Measurements from ENCODE around the gene ZNF784. TPM values are rescaled to one million over a fixed set of nuclear protein-coding genes. Genes with fewer than 3 reads are reported as not detected.

ZNF784 gene
- polyA plus RNA-seq, 4 donors = 9.5 to 16.3 (median 11.0) TPM

DNA sequence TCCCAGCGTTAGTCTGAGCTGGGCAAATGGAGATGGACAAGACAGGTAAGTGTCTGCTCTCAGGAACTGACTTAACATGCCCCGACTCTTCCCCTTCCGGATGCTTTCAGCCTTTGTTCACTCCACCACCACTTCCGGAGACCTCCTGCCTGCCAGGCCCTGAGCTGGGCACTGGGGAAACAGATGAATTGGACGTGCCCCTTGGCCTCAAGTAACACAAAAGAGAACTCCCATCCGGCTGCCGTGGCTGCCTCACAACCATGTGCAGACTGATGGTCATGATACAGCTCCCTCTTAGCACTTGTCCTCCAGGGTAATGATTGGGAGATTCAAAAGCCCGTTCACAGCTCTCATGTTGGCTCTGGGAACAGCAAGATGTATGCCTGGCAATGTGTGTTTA, 6.9 kb downstream of the ZNF784 start:
- H3K4me1 ChIP-seq (ENCODE audit: control insufficient read depth in 3 of 3, insufficient read depth in 2 of 3, low read depth in 1 of 3, low read length in 2 of 3) = no peaks in the 10 kb centered on the region
- FAIRE-seq = no peak
- 89 to 97% (median 90%) methylated on average over 8 of the region's 8 CpGs for WGBS, 3 donors

DNA sequence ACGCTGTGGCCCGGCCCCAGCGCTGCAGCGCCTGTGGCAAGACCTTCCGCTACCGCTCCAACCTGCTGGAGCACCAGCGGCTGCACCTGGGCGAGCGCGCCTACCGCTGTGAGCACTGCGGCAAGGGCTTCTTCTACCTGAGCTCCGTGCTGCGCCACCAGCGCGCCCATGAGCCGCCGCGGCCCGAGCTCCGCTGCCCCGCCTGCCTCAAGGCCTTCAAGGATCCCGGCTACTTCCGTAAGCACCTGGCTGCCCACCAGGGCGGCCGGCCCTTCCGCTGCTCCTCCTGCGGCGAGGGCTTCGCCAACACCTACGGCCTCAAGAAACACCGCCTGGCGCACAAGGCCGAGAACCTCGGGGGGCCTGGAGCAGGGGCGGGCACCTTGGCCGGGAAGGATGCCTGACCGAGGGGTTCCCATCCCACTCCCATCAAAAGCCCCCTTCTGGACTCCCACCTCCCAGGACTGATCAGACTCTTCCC, 7.9 kb downstream of the ZNF784 start:
- 97 to 98% (median 98%) methylated on average over 31 to 38 of the region's 38 CpGs for WGBS, 3 donors
- Histone ChIP-seq H3K4me1 (ENCODE audit: control insufficient read depth in 3 of 3, insufficient read depth in 2 of 3, low read depth in 1 of 3, low read length in 2 of 3) (no peaks in the 10 kb centered on the region), H3K36me3 (ENCODE audit: control insufficient read depth in 3 of 3, insufficient read depth in 2 of 3, low read depth in 1 of 3, low read length in 3 of 3) (peaks cover 3 to 54% (median 11%) of the 10 kb centered on the region in 3 donors), H3K27ac (ENCODE audit: low read depth in 1 of 3, low read length in 2 of 3) (no peak overlapping the region), H3K27me3 (ENCODE audit: control insufficient read depth in 3 of 3, insufficient read depth in 3 of 3, low read length in 3 of 3) (no peaks in the 10 kb centered on the region), H3K4me3 (ENCODE audit: low read depth in 1 of 3, low read length in 3 of 3) (no peak overlapping the region), H3K9me3 (ENCODE audit: control insufficient read depth in 2 of 2, insufficient read depth in 1 of 2, low read depth in 1 of 2, low read length in 1 of 2) (no peaks in the 10 kb centered on the region)
- FAIRE-seq (no peak), DNase-seq (no peak)

More for the DNA sequence above, 6.9 kb downstream of the ZNF784 start:
- H3K27ac ChIP-seq (ENCODE audit: low read depth in 1 of 3, low read length in 2 of 3) = no peak overlapping the region
- H3K9me3 ChIP-seq (ENCODE audit: control insufficient read depth in 2 of 2, insufficient read depth in 1 of 2, low read depth in 1 of 2, low read length in 1 of 2) = no peaks in the 10 kb centered on the region
- no peak overlapping the region for H3K4me3 ChIP-seq (ENCODE audit: low read depth in 1 of 3, low read length in 3 of 3)
- no peaks in the 10 kb centered on the region for H3K27me3 ChIP-seq (ENCODE audit: control insufficient read depth in 3 of 3, insufficient read depth in 3 of 3, low read length in 3 of 3)
- DNase-seq = no peak
- H3K36me3 ChIP-seq (ENCODE audit: control insufficient read depth in 3 of 3, insufficient read depth in 2 of 3, low read depth in 1 of 3, low read length in 3 of 3) = peaks cover 3 to 57% (median 11%) of the 10 kb centered on the region in 3 donors

DNA sequence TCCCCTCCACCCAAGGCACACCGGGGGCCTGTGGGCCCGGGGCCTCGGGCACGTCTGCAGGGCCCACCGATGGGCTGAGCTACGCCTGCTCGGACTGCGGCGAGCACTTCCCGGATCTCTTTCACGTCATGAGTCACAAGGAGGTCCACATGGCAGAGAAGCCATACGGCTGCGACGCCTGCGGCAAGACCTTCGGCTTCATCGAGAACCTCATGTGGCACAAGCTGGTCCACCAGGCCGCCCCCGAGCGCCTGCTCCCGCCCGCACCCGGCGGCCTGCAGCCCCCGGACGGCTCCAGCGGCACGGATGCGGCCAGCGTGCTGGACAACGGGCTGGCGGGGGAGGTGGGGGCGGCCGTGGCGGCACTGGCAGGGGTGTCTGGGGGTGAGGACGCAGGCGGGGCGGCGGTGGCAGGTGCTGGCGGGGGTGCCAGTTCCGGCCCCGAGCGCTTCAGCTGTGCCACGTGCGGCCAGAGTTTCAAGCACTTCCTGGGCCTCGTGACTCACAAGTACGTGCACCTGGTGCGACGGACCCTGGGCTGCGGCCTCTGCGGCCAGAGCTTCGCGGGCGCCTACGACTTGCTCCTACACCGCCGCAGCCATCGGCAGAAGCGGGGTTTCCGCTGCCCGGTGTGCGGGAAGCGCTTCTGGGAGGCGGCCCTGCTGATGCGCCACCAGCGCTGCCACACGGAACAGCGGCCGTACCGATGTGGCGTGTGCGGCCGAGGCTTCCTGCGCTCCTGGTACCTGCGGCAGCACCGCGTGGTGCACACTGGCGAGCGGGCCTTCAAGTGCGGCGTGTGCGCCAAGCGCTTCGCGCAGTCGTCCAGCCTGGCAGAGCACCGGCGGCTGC, 8.6 kb downstream of the ZNF784 start:
- peaks cover 3 to 54% (median 11%) of the 10 kb centered on the region in 3 donors for H3K36me3 ChIP-seq (ENCODE audit: control insufficient read depth in 3 of 3, insufficient read depth in 2 of 3, low read depth in 1 of 3, low read length in 3 of 3)
- H3K9me3 ChIP-seq (ENCODE audit: control insufficient read depth in 2 of 2, insufficient read depth in 1 of 2, low read depth in 1 of 2, low read length in 1 of 2) = no peaks in the 10 kb centered on the region
- H3K27me3 ChIP-seq (ENCODE audit: control insufficient read depth in 3 of 3, insufficient read depth in 3 of 3, low read length in 3 of 3) = no peaks in the 10 kb centered on the region
- no peaks in the 10 kb centered on the region for H3K4me1 ChIP-seq (ENCODE audit: control insufficient read depth in 3 of 3, insufficient read depth in 2 of 3, low read depth in 1 of 3, low read length in 2 of 3)
- H3K4me3 ChIP-seq (ENCODE audit: low read depth in 1 of 3, low read length in 3 of 3) = no peak overlapping the region
- FAIRE-seq (no peak), DNase-seq (no peak)
- no peak overlapping the region for H3K27ac ChIP-seq (ENCODE audit: low read depth in 1 of 3, low read length in 2 of 3)
- 97 to 98% (median 98%) methylated on average over 74 to 88 of the region's 88 CpGs for WGBS, 3 donors

GRCh38 chr19:55614711-55615542, 9.4 kb downstream of the ZNF784 start:
- DNase-seq = no peak
- H3K27ac ChIP-seq (ENCODE audit: low read depth in 1 of 3, low read length in 2 of 3) = no peak overlapping the region
- H3K36me3 ChIP-seq (ENCODE audit: control insufficient read depth in 3 of 3, insufficient read depth in 2 of 3, low read depth in 1 of 3, low read length in 3 of 3) = peaks cover 3 to 54% (median 11%) of the 10 kb centered on the region in 3 donors
- 97 to 98% (median 98%) methylated on average over 72 to 98 of the region's 98 CpGs for WGBS, 3 donors
- H3K4me1 ChIP-seq (ENCODE audit: control insufficient read depth in 3 of 3, insufficient read depth in 2 of 3, low read depth in 1 of 3, low read length in 2 of 3) = no peaks in the 10 kb centered on the region
- no peak overlapping the region for H3K4me3 ChIP-seq (ENCODE audit: low read depth in 1 of 3, low read length in 3 of 3)
- no peak for FAIRE-seq
- H3K9me3 ChIP-seq (ENCODE audit: control insufficient read depth in 2 of 2, insufficient read depth in 1 of 2, low read depth in 1 of 2, low read length in 1 of 2) = no peaks in the 10 kb centered on the region
- H3K27me3 ChIP-seq (ENCODE audit: control insufficient read depth in 3 of 3, insufficient read depth in 3 of 3, low read length in 3 of 3) = no peaks in the 10 kb centered on the region

DNA sequence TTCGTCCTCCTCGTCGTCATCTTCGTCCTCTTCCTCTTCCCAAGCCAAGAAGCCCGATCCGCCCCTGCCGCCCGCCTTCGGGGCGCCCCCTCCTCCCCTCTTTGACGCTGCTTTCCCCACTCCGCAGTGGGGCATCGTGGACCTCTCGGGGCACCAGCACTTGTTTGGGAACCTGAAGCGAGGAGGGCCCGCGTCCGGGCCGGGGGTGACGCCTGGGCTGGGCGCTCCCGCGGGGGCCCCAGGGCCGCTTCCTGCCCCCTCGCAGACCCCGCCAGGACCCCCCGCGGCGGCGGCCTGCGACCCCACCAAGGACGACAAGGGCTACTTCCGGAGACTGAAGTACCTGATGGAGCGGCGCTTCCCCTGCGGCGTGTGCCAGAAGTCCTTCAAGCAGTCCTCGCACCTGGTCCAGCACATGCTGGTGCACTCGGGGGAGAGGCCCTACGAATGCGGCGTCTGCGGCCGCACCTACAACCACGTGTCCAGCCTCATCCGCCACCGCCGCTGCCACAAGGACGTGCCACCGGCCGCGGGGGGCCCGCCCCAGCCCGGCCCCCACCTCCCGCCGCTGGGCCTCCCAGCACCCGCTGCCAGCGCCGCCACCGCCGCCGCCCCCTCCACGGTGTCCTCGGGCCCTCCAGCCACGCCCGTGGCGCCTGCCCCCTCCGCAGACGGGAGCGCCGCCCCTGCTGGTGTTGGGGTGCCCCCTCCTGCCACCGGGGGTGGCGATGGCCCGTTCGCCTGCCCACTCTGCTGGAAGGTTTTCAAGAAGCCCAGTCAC, 10.2 kb downstream of the ZNF784 start:
- Histone ChIP-seq H3K9me3 (ENCODE audit: control insufficient read depth in 2 of 2, insufficient read depth in 1 of 2, low read depth in 1 of 2, low read length in 1 of 2) (no peaks in the 10 kb centered on the region), H3K4me3 (ENCODE audit: low read depth in 1 of 3, low read length in 3 of 3) (no peak overlapping the region), H3K36me3 (ENCODE audit: control insufficient read depth in 3 of 3, insufficient read depth in 2 of 3, low read depth in 1 of 3, low read length in 3 of 3) (peaks cover 3 to 56% (median 11%) of the 10 kb centered on the region in 3 donors), H3K4me1 (ENCODE audit: control insufficient read depth in 3 of 3, insufficient read depth in 2 of 3, low read depth in 1 of 3, low read length in 2 of 3) (no peaks in the 10 kb centered on the region), H3K27ac (ENCODE audit: low read depth in 1 of 3, low read length in 2 of 3) (no peak overlapping the region), H3K27me3 (ENCODE audit: control insufficient read depth in 3 of 3, insufficient read depth in 3 of 3, low read length in 3 of 3) (no peaks in the 10 kb centered on the region)
- 95 to 96% (median 96%) methylated on average over 50 to 75 of the region's 75 CpGs for WGBS, 3 donors
- no peak for DNase-seq
- no peak for FAIRE-seq

GRCh38 chr19:55613396-55613795, 11.0 kb downstream of the ZNF784 start:
- Histone ChIP-seq H3K4me1 (ENCODE audit: control insufficient read depth in 3 of 3, insufficient read depth in 2 of 3, low read depth in 1 of 3, low read length in 2 of 3) (no peaks in the 10 kb centered on the region), H3K36me3 (ENCODE audit: control insufficient read depth in 3 of 3, insufficient read depth in 2 of 3, low read depth in 1 of 3, low read length in 3 of 3) (peaks cover 3 to 59% (median 11%) of the 10 kb centered on the region in 3 donors)
- no peak for DNase-seq

GRCh38 chr19:55611983-55612645, 12.3 kb downstream of the ZNF784 start:
- DNase-seq = no peak
- no peaks in the 10 kb centered on the region for H3K27me3 ChIP-seq (ENCODE audit: control insufficient read depth in 3 of 3, insufficient read depth in 3 of 3, low read length in 3 of 3)
- H3K4me1 ChIP-seq (ENCODE audit: control insufficient read depth in 3 of 3, insufficient read depth in 2 of 3, low read depth in 1 of 3, low read length in 2 of 3) = no peaks in the 10 kb centered on the region
- WGBS, 3 donors = 83 to 93% (median 84%) methylated on average over 3 of the region's 3 CpGs
- no peaks in the 10 kb centered on the region for H3K9me3 ChIP-seq (ENCODE audit: control insufficient read depth in 2 of 2, insufficient read depth in 1 of 2, low read depth in 1 of 2, low read length in 1 of 2)
- no peak for FAIRE-seq
- peaks cover 3 to 58% (median 11%) of the 10 kb centered on the region in 3 donors for H3K36me3 ChIP-seq (ENCODE audit: control insufficient read depth in 3 of 3, insufficient read depth in 2 of 3, low read depth in 1 of 3, low read length in 3 of 3)
- no peak overlapping the region for H3K27ac ChIP-seq (ENCODE audit: low read depth in 1 of 3, low read length in 2 of 3)
- H3K4me3 ChIP-seq (ENCODE audit: low read depth in 1 of 3, low read length in 3 of 3) = no peak overlapping the region

More at GRCh38 chr19:55613396-55613795, 11.0 kb downstream of the ZNF784 start:
- Histone ChIP-seq H3K27ac (ENCODE audit: low read depth in 1 of 3, low read length in 2 of 3) (no peak overlapping the region), H3K4me3 (ENCODE audit: low read depth in 1 of 3, low read length in 3 of 3) (no peak overlapping the region), H3K27me3 (ENCODE audit: control insufficient read depth in 3 of 3, insufficient read depth in 3 of 3, low read length in 3 of 3) (no peaks in the 10 kb centered on the region), H3K9me3 (ENCODE audit: control insufficient read depth in 2 of 2, insufficient read depth in 1 of 2, low read depth in 1 of 2, low read length in 1 of 2) (no peaks in the 10 kb centered on the region)
- whole genome bisulfite sequencing, 3 donors = 94 to 97% (median 95%) methylated on average over 22 to 27 of the region's 27 CpGs
- no peak for FAIRE-seq
